HEK293 (cell line): Measurements from ENCODE around the gene PIGBOS1.

Source experiments
- CTCF ChIP-seq: fragments of 450-650 bp; formaldehyde crosslinking; IDR thresholded peaks from 2 replicates; pipeline ENCODE4 v1.5.1; 2016; ENCODE audit warnings: missing biosample characterization, missing genetic modification characterization
- KLF16 ChIP-seq: fragments of 450-650 bp; formaldehyde crosslinking; IDR thresholded peaks from 2 replicates; pipeline ENCODE4 v1.5.1; 2017; ENCODE audit warnings: missing biosample characterization, missing genetic modification characterization
- REST ChIP-seq: fragments of 450-650 bp; formaldehyde crosslinking; IDR thresholded peaks from 2 replicates; pipeline ENCODE4 v1.5.1; 2016; ENCODE audit warnings: missing biosample characterization, missing genetic modification characterization
- ZBTB10 ChIP-seq: fragments of 450-650 bp; formaldehyde crosslinking; IDR thresholded peaks from 2 replicates; pipeline ENCODE4 v1.5.1; 2016; ENCODE audit warnings: missing biosample characterization, missing genetic modification characterization
- ZNF24 ChIP-seq: fragments of 450-650 bp; formaldehyde crosslinking; IDR thresholded peaks from 2 replicates; pipeline ENCODE4 v1.5.1; 2016; ENCODE audit warnings: missing biosample characterization, missing genetic modification characterization
- ZSCAN5A ChIP-seq: fragments of 450-650 bp; formaldehyde crosslinking; IDR thresholded peaks from 2 replicates; pipeline ENCODE4 v1.5.1; 2016; ENCODE audit warnings: missing biosample characterization, missing genetic modification characterization
- TF ChIP-seq, protein P1 (sequence below): fragments of 450-650 bp; formaldehyde crosslinking; IDR thresholded peaks from 2 replicates; pipeline ENCODE4 v1.5.1; 2016; ENCODE audit warnings: missing biosample characterization, missing genetic modification characterization
- TF ChIP-seq, protein P2 (sequence below): fragments of 450-650 bp; formaldehyde crosslinking; IDR thresholded peaks from 2 replicates; pipeline ENCODE4 v1.5.1; 2017; ENCODE audit warnings: missing biosample characterization, missing genetic modification characterization
- TF ChIP-seq, protein P3 (sequence below): fragments of 450-650 bp; formaldehyde crosslinking; IDR thresholded peaks from 2 replicates; pipeline ENCODE4 v1.5.1; 2016; ENCODE audit warnings: missing biosample characterization, missing genetic modification characterization, low read depth

GRCh38 chr15:55288006-55288717 lies 30.8 kb downstream of the PIGBOS1 start:
- TF ChIP-seq ZNF24 (tag by site-specific recombination) (no peak), REST (tag by site-specific recombination) (no peak), CTCF (tag by site-specific recombination) (no peak), ZBTB10 (tag by site-specific recombination) (no peak), ZSCAN5A (tag by site-specific recombination) (no peak), KLF16 (no peak)
- TF ChIP-seq, protein P1, sequence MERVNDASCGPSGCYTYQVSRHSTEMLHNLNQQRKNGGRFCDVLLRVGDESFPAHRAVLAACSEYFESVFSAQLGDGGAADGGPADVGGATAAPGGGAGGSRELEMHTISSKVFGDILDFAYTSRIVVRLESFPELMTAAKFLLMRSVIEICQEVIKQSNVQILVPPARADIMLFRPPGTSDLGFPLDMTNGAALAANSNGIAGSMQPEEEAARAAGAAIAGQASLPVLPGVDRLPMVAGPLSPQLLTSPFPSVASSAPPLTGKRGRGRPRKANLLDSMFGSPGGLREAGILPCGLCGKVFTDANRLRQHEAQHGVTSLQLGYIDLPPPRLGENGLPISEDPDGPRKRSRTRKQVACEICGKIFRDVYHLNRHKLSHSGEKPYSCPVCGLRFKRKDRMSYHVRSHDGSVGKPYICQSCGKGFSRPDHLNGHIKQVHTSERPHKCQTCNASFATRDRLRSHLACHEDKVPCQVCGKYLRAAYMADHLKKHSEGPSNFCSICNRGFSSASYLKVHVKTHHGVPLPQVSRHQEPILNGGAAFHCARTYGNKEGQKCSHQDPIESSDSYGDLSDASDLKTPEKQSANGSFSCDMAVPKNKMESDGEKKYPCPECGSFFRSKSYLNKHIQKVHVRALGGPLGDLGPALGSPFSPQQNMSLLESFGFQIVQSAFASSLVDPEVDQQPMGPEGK (tag by site-specific recombination) = no peak
- TF ChIP-seq, protein P2, sequence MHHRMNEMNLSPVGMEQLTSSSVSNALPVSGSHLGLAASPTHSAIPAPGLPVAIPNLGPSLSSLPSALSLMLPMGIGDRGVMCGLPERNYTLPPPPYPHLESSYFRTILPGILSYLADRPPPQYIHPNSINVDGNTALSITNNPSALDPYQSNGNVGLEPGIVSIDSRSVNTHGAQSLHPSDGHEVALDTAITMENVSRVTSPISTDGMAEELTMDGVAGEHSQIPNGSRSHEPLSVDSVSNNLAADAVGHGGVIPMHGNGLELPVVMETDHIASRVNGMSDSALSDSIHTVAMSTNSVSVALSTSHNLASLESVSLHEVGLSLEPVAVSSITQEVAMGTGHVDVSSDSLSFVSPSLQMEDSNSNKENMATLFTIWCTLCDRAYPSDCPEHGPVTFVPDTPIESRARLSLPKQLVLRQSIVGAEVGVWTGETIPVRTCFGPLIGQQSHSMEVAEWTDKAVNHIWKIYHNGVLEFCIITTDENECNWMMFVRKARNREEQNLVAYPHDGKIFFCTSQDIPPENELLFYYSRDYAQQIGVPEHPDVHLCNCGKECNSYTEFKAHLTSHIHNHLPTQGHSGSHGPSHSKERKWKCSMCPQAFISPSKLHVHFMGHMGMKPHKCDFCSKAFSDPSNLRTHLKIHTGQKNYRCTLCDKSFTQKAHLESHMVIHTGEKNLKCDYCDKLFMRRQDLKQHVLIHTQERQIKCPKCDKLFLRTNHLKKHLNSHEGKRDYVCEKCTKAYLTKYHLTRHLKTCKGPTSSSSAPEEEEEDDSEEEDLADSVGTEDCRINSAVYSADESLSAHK (tag by site-specific recombination) = no peak
- TF ChIP-seq, protein P3, sequence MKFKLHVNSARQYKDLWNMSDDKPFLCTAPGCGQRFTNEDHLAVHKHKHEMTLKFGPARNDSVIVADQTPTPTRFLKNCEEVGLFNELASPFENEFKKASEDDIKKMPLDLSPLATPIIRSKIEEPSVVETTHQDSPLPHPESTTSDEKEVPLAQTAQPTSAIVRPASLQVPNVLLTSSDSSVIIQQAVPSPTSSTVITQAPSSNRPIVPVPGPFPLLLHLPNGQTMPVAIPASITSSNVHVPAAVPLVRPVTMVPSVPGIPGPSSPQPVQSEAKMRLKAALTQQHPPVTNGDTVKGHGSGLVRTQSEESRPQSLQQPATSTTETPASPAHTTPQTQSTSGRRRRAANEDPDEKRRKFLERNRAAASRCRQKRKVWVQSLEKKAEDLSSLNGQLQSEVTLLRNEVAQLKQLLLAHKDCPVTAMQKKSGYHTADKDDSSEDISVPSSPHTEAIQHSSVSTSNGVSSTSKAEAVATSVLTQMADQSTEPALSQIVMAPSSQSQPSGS = no peak
